Hepatocyte (in vitro differentiated cells): ENCODE results near the gene VCAN.

ENCODE experiments used
- CTCF ChIP-seq: fragments of 200-600 bp; sonication (generic); IDR thresholded peaks from 2 replicates; pipeline ENCODE4 v1.5.1; 2016; ENCODE audit warnings: antibody characterized with exemption, mild to moderate bottlenecking; ENCODE audit not compliant: poor library complexity
- EZH2 ChIP-seq: fragments of 200-600 bp; sonication (generic); IDR thresholded peaks from 2 replicates; pipeline ENCODE4 v1.6.1; 2016; ENCODE audit warnings: antibody characterized with exemption, mild to moderate bottlenecking, borderline replicate concordance

GRCh38 chr5:83516377-83516776 is 44.8 kb downstream of the VCAN start:
- TF ChIP-seq CTCF (no peak), EZH2 (no peak)
